NCI-H1105 (cell line): ENCODE results near the gene DDX27.
A peak's percentile ranks its signal among the peaks of the same experiment; 100 is the strongest.

Experiments used
- DNase-seq: peaks from one replicate; lab custom pipeline; 2025; lab: John Stamatoyannopoulos, UW

Gene DDX27

DNA sequence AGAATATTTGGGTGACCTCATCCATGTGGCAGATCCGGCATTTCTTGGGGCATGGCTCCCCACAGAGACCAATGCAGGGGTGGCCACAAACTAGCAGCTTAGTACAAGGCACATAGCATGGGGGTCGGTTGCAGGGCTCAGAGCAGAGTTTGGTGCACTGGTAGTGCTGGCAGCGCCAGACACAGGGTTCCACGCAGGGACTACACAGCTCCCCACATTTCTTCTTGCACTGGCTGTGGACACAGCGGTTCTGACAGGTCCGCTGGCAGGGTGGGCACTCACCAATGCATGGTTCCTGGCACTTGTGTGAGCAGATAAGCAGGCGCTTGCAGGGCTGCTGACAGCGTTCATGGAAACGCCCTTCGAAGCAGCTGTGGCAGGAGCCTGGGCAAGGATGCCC is 29.1 kb downstream of the DDX27 start:
- DNase-seq, result no peak

GRCh38 chr20:49248879-49249665 is 29.9 kb downstream of the DDX27 start:
- DNase-seq, result no peak

- no peak for DNase-seq
Measured at GRCh38 chr20:49252556-49253350, 33.5 kb downstream of the DDX27 start.

DNA sequence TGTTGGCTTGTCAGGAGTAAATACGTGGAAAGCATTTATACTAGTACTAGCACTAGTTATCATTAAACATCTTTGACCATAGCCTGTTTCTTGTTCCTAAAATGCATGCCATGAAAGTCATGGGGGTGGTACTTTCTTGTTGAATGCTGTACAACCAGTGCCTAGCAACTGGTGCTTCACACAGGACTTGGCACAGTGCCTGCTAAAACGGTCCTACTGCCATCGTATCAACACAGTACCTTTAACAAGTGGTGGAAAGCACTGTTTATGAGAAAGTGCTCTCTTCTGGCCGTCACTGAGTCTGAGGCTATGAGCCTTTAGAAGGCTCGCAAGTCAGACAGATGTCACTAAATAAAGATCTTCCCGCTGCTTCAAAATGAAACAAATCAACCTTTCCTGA is 37.0 kb downstream of the DDX27 start:
- no peak for DNase-seq

- DNase-seq, result no peak
Measured at GRCh38 chr20:49259284-49259683, 40.1 kb downstream of the DDX27 start.

DNA sequence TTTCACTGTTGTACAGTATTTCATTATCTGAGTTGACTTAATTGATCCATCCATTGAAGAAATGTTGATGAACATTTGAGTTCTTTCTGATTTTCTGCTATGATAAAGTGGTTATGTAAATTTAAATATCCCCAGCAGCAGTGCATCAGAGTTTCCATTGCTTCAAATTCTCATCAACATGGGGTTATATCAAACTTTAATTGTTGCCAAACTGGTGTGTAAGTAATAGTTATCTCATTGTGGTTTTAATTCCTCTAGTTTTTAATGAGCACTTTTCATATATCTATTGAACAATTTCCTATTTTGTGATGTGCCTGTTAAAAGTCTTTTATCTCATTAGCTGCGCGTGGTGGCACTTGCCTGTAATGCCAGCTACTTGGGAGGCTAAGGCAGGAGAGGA is 40.6 kb downstream of the DDX27 start:
- no peak for DNase-seq

- no peak for DNase-seq
Measured at GRCh38 chr20:49260218-49260617, 41.0 kb downstream of the DDX27 start.

DNA sequence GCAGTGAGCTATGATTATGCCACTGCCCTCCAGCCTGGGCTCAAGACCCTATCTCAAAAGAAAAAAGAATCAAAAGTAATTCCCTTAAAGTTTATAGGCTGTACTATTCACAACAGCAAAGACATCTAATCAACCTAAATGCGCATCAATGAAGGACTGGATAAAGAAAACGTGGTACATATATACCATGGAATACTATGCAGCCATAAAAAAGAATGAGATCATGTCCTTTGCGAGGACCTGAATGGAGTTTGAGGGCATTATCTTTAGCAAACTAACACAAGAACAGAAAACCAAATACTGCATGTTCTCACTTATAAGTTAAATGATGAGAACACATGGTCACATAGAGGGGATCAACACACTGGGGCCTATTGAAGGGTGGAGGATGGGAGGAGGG is 42.0 kb downstream of the DDX27 start:
- no peak for DNase-seq

GRCh38 chr20:49262444-49262843 is 43.2 kb downstream of the DDX27 start:
- DNase-seq, result no peak

DNA sequence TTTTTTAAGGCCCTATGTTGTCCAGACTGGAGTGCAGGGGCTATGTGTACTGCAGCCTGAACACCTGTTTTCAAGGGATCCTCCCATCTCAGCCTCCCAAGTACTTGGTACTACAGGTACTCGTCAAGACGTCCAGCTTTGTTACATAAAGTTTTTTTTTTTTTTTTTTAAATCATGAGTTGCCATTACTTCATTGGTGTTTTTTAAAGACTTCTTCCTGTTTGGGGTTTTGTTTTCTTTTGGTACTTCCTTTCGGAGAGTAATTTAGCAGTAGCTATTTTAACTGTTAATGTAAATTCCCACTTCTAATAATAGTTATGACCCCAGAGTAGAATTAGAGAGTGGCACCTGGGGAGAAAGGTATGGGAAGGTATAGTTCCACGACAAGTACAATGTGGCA is 48.1 kb downstream of the DDX27 start:
- no peak for DNase-seq

GRCh38 chr20:49268600-49269365 is 49.6 kb downstream of the DDX27 start:
- no peak for DNase-seq

GRCh38 chr20:49270177-49270576 is 51.0 kb downstream of the DDX27 start:
- no peak for DNase-seq

DNA sequence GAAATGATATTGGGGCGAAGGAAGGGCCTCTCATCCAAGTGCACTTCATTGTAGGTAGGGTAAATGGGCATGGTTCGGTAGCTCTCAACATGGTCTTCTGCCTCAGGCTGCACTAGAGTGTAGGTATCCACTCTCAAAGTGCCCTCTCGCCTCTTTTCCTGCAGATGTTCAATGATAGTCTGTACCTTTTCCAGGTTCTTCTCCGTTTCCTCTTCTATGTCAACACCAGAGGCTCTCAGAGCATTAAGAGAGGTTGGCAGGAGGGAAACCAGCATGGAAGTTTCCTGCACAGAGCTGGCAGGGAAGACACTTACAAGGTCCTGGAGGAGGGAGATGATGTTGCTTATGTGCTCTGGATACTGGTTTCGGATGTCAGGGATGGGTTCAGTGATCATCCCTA is 51.5 kb downstream of the DDX27 start:
- no peak for DNase-seq

GRCh38 chr20:49272654-49273053 is 53.4 kb downstream of the DDX27 start:
- DNase-seq, result no peak

GRCh38 chr20:49273696-49274277 is 54.6 kb downstream of the DDX27 start:
- no peak for DNase-seq

DNA sequence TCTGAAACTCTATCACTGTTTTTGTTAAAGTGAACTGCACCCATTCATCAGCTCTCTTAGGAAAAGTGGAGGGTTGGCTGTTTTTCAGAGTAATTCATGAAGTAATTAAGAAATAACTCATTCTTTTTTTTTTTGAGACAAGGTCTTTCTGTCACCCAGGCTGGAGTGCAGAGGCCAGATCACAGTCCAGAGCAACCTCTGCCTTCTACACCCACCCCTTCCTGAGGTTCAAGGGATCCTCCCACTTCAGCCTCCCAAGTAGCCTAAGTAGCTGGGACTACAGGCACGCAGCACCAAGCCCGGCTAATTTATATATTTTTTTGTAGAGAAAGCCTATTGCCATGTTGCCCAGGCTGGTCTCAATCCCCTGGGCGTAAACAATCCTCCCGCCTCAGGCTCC is 56.0 kb downstream of the DDX27 start:
- no peak for DNase-seq

DNA sequence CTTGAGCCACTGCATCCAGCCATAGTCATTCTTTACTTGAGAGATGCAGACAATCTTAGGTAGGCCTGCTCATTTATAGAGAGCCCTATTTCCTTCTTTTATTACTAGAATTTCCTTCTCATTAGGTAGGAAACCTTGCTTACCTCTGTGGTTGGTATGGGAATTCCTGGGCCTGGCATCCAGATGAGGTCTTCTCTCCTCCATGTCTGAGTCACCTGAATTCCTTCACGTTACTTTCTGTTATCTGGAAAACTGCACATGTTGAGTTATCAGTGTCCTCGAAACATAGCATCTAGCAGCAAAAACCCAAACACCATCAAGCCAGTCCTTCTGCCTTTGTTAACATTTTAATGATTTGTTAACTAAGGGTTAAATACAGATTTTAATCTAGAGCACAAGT is 56.4 kb downstream of the DDX27 start:
- DNase-seq, result no peak

- peak; percentile 95 for DNase-seq
Measured at GRCh38 chr20:49276161-49276960, 57.1 kb downstream of the DDX27 start.

DNA sequence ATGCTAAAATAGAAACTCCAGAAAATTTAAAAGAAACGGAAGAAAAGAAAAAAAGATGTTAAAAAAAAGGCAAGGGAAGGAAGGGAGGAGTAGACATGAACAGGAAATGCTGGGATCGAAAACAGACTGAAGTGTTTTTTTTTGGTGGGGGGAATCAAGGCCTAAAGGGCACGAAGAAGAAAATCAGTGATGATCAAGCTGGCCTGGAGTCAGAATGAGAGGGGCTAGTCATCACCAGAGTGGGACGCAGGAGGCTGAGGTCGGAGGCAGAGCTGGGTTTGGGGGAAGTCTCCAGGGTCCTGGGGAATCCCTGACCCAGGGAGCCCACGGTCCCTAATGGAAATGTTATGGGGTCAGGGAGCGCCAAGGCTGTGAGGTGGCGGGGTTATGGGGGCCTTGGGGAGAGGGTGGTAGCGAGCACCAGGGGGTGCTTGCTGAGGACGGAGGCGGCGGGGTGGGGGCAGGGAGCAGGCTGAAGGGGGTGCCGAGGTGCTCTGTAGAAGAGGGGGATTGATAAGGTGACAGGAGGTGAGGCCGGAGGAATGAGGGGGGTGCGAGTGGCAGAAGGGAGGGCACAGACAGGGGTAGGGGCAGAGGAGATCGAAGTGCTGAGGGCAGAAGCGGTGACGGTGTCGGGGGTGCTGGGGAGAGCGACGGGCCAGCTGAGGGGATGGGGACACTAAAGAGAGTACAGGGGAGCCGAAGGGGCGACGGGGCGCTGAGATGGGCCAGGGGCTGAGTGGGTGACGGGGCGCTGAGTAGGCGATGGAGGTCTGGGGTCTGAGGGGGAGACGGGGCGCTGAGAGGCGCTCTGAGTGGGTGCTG is 58.0 kb downstream of the DDX27 start:
- no peak for DNase-seq

GRCh38 chr20:49277786-49278035 is 58.5 kb downstream of the DDX27 start:
- no peak for DNase-seq
